GM18867 (cell line): ENCODE results near the gene RBM33.

ENCODE experiments used
- ATAC-seq: cut with Tn5 transposase; IDR thresholded peaks from one replicate; pipeline ENCODE4 v1.9.1; 2021; ENCODE audit warnings: mild to moderate bottlenecking, moderate library complexity; ENCODE audit not compliant: unreplicated experiment

The RBM33 gene

GRCh38 chr7:155625557-155625956 is 18.9 kb upstream of the RBM33 start:
- no peak for ATAC-seq

DNA sequence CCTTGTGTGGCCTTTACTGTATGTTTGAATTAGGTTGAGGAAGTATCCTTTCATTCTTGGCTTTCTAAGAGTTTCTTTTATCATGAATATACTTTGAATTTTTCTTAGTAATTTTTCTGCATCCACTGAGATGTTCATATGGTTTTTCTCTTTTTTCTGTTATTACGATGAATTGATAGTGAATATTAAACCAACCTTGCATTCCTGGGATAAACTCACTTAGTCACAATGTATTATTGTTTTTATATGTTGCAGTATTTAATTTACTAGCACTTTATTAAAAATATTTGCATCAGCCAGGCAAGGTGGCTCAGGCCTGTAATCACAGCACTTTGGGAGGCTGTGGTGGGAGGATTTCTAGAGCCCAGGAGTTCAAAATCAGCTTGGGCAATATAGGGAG is 15.3 kb upstream of the RBM33 start:
- ATAC-seq, result no peak

- no peak for ATAC-seq
These were observed 13.3 kb upstream of the RBM33 start for GRCh38 chr7:155631155-155631554.

DNA sequence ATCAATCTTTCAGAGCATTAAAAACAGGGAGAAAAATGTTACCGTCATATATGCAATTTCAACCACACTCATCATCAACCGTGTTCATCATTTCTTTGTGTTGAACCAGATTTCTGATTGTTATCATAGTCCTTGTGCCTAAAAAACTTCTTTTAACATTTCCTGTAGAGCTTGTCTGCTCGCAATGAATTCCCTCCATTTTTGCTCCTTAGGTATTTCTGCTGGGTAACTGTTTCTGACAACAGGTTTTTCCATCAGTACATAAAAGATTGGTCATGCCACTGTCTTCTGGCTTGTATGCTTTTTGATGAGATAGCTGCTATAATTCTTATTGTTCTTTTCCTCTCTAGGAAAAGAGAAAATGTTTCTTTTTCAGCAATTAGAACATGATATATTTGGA is 8.6 kb upstream of the RBM33 start:
- ATAC-seq, result no peak

GRCh38 chr7:155637155-155637554 is 7.3 kb upstream of the RBM33 start:
- ATAC-seq, result no peak

- no peak for ATAC-seq
These were observed 6.1 kb upstream of the RBM33 start for GRCh38 chr7:155638366-155638765.

GRCh38 chr7:155639958-155640520 is 4.4 kb upstream of the RBM33 start:
- no peak for ATAC-seq

- ATAC-seq, result no peak
These were observed 3.8 kb upstream of the RBM33 start for GRCh38 chr7:155640629-155641028.

DNA sequence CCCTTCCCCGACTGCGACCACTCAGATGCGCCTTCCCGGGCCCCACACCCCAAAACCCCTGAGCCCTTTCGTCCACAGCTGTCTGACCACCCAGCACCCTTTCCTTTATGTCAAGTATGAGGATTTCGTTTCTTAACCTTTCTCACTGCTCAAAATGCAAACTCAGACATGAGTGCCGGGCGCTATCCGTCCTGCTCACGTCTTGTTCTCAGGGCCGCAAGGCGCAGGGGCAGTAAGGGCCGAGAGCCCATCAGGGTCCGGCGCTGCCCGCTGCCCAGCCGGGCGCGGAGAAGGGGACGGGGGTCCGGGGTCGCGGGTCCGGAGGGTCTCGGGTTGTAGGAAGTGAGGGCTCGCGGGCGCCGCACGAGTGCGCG is 670 bp upstream of the RBM33 start:
- ATAC-seq, result no peak

GRCh38 chr7:155644971-155645509 is 579 bp downstream of the RBM33 start:
- ATAC-seq, result peak; percentile 32

DNA sequence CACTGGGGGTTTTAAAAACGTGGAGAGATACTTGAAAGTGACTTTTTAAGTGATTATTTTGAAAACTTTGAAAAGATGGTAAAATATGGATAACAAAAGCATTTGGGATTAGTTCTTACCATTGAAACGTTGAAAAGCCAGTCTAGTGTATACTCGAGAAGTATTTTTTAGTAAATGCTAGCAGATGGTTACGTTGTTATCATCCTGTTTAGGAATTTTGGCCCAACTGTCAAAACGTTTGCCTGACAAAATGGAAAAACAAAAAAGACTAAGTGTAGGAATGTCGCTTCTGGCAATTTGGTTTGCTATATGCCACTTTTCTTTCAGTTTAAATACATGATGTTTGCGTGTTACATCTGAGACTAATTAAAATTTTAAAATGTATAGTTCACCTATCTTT is 1.2 kb downstream of the RBM33 start:
- no peak for ATAC-seq

GRCh38 chr7:155646669-155647068 is 2.2 kb downstream of the RBM33 start:
- ATAC-seq, result no peak

- ATAC-seq, result no peak
These were observed 2.8 kb downstream of the RBM33 start for GRCh38 chr7:155647302-155647701.

GRCh38 chr7:155647734-155648133 is 3.3 kb downstream of the RBM33 start:
- ATAC-seq, result no peak

DNA sequence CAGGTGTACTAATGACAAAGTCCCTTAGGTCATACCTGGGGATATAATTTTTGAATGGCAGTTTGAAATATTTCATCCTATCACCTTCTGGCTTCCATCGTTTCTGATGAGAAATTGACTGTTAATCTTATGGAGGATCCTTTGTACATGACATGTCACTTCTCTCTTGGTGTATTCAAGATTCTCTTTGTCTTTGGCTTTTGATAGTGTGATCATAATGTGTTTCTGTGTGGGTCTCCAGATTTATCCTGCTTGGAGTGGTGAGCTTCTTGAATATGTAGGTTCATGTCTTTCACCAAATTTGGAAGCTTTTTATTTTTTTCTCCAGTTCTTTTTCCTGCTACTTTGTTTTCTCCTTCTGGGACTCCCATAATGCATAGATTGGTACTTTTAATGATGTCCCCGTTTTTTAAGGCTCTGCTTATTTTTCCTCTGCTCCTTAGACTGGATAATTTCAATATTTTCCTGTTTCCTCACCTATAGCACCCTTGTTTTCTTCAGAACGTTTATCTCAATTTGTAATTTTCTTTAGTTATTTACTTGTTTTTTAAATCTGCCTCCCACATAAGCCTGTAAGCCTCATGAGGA is 4.4 kb downstream of the RBM33 start:
- no peak for ATAC-seq

- ATAC-seq, result no peak
These were observed 5.1 kb downstream of the RBM33 start for GRCh38 chr7:155649588-155649987.

GRCh38 chr7:155652156-155653114 is 8.0 kb downstream of the RBM33 start:
- ATAC-seq, result no peak

DNA sequence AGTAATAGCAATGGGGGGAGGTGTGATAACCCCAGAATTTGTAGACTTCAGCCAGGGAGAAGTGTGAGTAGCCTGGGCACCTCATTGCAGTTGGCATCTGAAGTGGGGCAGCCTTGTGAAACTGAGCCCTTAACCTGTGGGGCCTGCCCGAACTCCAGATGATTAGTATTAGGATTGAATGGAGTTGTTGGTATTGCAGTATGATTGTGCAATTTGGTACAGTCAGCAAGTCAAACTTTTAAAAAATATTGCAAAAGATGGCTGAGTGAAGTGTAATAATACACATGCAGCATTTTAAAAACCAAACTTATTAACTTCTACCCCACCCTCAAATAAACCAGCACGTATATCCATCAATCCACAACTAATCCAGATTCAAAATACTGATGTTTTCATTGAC is 9.3 kb downstream of the RBM33 start:
- no peak for ATAC-seq

GRCh38 chr7:155656891-155657290 is 12.4 kb downstream of the RBM33 start:
- ATAC-seq, result no peak

DNA sequence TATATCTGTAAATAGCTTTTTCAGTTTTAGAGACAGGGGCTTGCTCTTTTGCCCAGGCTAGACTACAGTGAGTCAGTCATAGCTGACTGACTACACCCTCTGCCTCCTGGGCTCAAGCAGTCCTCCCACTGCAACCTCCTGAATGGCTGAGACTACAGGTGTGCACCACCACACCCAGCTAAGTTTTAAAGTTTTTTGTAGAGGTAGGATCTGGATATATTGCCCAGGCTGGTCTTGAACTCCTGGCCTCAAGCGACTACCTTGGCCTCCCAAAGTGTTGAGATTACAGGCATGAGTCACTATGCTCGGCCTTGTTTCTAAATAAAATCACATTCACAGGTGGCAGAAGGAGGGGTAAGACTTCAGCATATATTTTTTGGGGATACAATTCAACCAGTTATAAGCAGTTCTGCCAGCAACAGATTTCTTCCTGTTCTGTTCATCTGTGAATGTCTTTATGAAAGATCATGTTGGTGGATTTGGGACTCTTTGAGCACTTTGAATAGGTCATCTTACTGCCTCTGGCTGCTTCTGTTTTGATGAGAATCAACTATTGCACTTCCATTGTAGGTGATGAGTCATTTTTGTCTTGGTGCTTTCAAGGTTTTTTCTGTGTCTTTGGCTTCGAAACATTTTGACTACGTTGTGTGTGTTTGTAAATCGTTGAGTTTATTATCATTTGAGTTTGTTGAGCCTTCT is 15.7 kb downstream of the RBM33 start:
- ATAC-seq, result peak; percentile 78

DNA sequence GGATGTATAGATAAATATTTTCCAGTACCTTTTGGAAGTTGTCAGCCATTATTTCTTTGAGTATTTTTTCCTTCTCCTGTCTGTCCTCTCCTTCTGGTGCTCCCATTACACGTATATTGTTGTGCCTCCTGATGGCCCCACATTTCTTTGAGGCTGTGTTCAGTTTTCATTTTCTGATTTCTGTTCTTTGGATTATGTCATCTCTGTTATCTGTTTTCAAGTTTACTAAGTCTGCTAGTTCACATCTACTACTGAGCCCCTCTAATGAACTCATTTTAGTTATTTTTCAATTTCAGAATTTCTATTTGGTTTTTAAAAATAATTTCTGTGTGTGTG is 16.3 kb downstream of the RBM33 start:
- peak; percentile 83 for ATAC-seq
